Karpas-422 (cell line): ENCODE measurements around the gene PIKFYVE. TPM values are rescaled to one million over a fixed set of nuclear protein-coding genes. Genes with fewer than 3 reads are reported as not detected.
A peak's percentile ranks its signal among the peaks of the same experiment; 100 is the strongest.
"Not testable (repeated sequence)": the region's sequence is repeated elsewhere in the genome, so short reads cannot be mapped to it uniquely, and the experiment has no call there.

Experiments
- DNase-seq: peaks from one replicate; pipeline ENCODE4 v3.0.0-alpha.2; 2015
- H2AFZ ChIP-seq: fragments of 200-600 bp; sonication (generic); 2 replicates; pipeline ENCODE4 v1.6.1; 2014; ENCODE audit warnings: antibody characterized with exemption, low read length, mixed read lengths
- H3K27ac ChIP-seq: fragments of 200-600 bp; sonication (generic); 2 replicates; pipeline ENCODE4 v1.5.1; 2014; ENCODE audit warnings: mild to moderate bottlenecking, low read length, moderate library complexity
- H3K27me3 ChIP-seq: fragments of 200-600 bp; sonication (generic); 2 replicates; pipeline ENCODE4 v1.6.1; 2014; ENCODE audit warnings: low read length, mixed read lengths
- H3K36me3 ChIP-seq: fragments of 200-600 bp; sonication (generic); 2 replicates; pipeline ENCODE4 v1.6.1; 2014; ENCODE audit warnings: low read length, mixed read lengths; ENCODE audit not compliant: insufficient read depth
- H3K4me1 ChIP-seq: fragments of 200-600 bp; sonication (generic); 2 replicates; pipeline ENCODE4 v1.6.1; 2014; ENCODE audit warnings: mild to moderate bottlenecking, low read length, mixed read lengths
- H3K4me2 ChIP-seq: fragments of 200-600 bp; sonication (generic); 2 replicates; pipeline ENCODE4 v1.6.1; 2014; ENCODE audit warnings: low read length, low read depth, mild to moderate bottlenecking; ENCODE audit not compliant: poor library complexity, severe bottlenecking
- H3K4me3 ChIP-seq: fragments of 200-600 bp; sonication (generic); 2 replicates; pipeline ENCODE4 v1.5.1; 2014; ENCODE audit warnings: mild to moderate bottlenecking, antibody characterized with exemption, low read length, mixed read lengths
- H3K79me2 ChIP-seq: fragments of 200-600 bp; sonication (generic); 2 replicates; pipeline ENCODE4 v1.6.1; 2014; ENCODE audit warnings: mild to moderate bottlenecking, low read length, mixed read lengths
- H3K9ac ChIP-seq: fragments of 200-600 bp; sonication (generic); 2 replicates; pipeline ENCODE4 v1.6.0; 2014; ENCODE audit warnings: low read length
- H3K9me2 ChIP-seq: fragments of 200-600 bp; sonication (generic), shearing (Covaris generic); replicated peaks from 2 replicates; pipeline ENCODE4 v1.6.0; 2014; ENCODE audit warnings: mild to moderate bottlenecking, low read length, moderate library complexity; ENCODE audit not compliant: insufficient read depth
- H3K9me3 ChIP-seq: fragments of 300-700, 200-600 bp; sonication (generic); 2 replicates; pipeline ENCODE4 v1.6.1; 2014; ENCODE audit warnings: low read length, mixed read lengths
- H4K20me1 ChIP-seq: fragments of 200-600 bp; sonication (generic); 2 replicates; pipeline ENCODE4 v1.6.1; 2014; ENCODE audit warnings: mild to moderate bottlenecking, antibody characterized with exemption, low read length, low read depth; ENCODE audit not compliant: insufficient read depth
- total RNA-seq: library from RNA; depleted of rRNA; stranded (reverse); fragments of >200 nt; shearing (Covaris generic); gene quantifications from 2 replicates; pipeline ENCODE4 v1.2.3, GENCODE V29; 2014; ENCODE audit warnings: low replicate concordance; rRNA removed

PIKFYVE gene, protein sequence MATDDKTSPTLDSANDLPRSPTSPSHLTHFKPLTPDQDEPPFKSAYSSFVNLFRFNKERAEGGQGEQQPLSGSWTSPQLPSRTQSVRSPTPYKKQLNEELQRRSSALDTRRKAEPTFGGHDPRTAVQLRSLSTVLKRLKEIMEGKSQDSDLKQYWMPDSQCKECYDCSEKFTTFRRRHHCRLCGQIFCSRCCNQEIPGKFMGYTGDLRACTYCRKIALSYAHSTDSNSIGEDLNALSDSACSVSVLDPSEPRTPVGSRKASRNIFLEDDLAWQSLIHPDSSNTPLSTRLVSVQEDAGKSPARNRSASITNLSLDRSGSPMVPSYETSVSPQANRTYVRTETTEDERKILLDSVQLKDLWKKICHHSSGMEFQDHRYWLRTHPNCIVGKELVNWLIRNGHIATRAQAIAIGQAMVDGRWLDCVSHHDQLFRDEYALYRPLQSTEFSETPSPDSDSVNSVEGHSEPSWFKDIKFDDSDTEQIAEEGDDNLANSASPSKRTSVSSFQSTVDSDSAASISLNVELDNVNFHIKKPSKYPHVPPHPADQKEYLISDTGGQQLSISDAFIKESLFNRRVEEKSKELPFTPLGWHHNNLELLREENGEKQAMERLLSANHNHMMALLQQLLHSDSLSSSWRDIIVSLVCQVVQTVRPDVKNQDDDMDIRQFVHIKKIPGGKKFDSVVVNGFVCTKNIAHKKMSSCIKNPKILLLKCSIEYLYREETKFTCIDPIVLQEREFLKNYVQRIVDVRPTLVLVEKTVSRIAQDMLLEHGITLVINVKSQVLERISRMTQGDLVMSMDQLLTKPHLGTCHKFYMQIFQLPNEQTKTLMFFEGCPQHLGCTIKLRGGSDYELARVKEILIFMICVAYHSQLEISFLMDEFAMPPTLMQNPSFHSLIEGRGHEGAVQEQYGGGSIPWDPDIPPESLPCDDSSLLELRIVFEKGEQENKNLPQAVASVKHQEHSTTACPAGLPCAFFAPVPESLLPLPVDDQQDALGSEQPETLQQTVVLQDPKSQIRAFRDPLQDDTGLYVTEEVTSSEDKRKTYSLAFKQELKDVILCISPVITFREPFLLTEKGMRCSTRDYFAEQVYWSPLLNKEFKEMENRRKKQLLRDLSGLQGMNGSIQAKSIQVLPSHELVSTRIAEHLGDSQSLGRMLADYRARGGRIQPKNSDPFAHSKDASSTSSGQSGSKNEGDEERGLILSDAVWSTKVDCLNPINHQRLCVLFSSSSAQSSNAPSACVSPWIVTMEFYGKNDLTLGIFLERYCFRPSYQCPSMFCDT (N-terminal part only)
- 38.4 and 58.0 TPM in 2 replicates for total RNA-seq

DNA sequence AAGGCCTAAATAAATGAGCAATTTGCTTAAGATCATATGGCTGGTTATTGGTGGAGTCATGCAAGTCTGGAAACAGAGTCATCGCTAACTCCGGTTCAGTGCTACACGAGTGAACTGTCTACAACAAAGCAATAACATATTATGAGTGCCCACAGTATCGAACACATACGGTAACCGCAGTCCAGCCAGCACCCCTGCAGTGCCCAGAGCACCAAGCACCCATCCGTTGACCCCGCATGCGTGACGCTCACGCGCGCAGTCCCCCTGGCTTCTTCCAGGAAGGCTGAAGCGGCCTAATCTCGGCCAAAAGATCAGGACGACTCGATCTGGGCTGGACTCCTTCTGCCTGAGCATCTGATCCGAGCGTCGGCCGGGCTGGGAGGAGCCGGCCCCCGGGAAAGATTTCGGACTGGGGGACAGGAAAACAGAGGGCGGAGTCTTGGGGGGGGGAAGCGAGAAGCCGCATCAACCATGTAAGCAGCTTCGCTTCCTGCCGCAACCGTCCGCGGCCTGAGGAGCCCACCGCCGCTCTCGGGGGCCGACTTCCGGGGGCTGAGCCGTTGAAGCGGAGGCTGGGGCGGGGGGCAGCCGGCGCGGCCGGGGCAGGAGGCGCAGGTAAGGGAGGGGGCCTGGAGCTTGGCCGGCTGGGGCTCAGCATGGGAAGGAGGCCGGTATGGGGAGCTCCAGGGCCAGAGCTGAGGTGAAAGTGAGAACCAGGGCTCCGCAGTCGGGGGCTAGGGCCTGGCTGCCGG, at the start of gene PIKFYVE:
Gene PIKFYVE (plus strand): TSS at position 455 of the 752 bp plus-strand sequence. CDS start 5,265 bp downstream, outside the sequence.
- H3K4me2 ChIP-seq = peak within 1 kb of the TSS; percentile 81
- DNase-seq = peak; percentile 98
- H3K27me3 ChIP-seq = no peaks in the 10 kb centered on the region
- H2AFZ ChIP-seq = peak within 1 kb of the TSS; percentile 85
- H3K36me3 ChIP-seq = no peaks in the 10 kb centered on the region
- H3K27ac ChIP-seq = peak within 1 kb of the TSS; percentile 81
- no peaks in the 10 kb centered on the region for H3K9me2 ChIP-seq
- H3K4me3 ChIP-seq = peak within 1 kb of the TSS; percentile 74
- H3K4me1 ChIP-seq = peaks cover 42% of the 10 kb centered on the region
- H4K20me1 ChIP-seq = no peaks in the 10 kb centered on the region
- H3K9me3 ChIP-seq = no peaks in the 10 kb centered on the region
- H3K79me2 ChIP-seq = peaks cover 44% of the 10 kb centered on the region
- peak within 1 kb of the TSS; percentile 85 for H3K9ac ChIP-seq

DNA sequence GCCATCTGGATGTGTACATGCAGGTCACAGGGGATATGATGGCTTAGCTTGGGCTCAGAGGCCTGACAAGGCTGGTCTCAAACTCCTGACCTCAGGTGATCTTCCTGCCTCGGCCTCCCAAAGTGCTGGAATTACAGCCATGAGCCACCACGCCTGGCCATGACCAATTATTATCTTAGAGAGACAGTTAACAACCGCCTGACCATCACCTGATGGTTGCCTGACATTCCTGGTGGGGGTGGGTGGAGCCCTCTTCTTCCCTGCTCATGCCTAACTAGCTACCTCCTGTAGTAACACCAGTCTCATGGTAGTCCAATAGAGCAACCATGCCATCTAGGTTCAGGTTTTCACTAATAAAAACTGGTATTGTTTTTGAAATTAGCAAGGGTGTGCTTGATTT, 44.2 kb upstream of the PIKFYVE start:
- not testable (repeated sequence) for DNase-seq, H3K27me3 ChIP-seq, H3K9ac ChIP-seq, H4K20me1 ChIP-seq, H3K36me3 ChIP-seq, H3K79me2 ChIP-seq, H3K27ac ChIP-seq, H3K9me3 ChIP-seq, H3K4me3 ChIP-seq, H3K4me2 ChIP-seq, H3K4me1 ChIP-seq, H2AFZ ChIP-seq, H3K9me2 ChIP-seq

DNA sequence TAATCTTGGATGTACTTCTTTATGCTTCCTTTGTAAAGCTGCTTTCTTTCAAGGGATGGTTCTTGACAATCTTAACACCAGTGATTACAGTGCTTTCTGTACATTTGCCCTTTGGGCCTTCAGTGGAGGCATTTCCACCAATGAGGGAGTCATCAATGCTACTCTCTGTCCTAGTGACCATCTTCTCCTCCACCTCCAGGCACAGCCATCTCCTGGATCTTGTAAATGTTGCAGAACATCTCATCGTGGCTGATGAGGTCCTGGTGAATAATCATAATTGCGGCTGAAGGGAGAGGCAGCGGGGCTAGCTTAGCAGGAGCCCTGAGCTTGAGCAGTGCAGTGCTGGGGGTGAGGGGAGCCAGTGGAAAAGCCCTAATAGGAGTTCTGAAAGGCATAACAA, 43.7 kb upstream of the PIKFYVE start:
- no peaks in the 10 kb centered on the region for H3K9me2 ChIP-seq
- H3K36me3 ChIP-seq = no peaks in the 10 kb centered on the region
- H3K4me3 ChIP-seq = no peak overlapping the region
- no peaks in the 10 kb centered on the region for H3K9me3 ChIP-seq
- DNase-seq = no peak
- no peaks in the 10 kb centered on the region for H3K79me2 ChIP-seq
- no peaks in the 10 kb centered on the region for H4K20me1 ChIP-seq
- H2AFZ ChIP-seq = no peak overlapping the region
- H3K27ac ChIP-seq = no peak overlapping the region
- H3K4me2 ChIP-seq = no peak overlapping the region
- H3K27me3 ChIP-seq = no peaks in the 10 kb centered on the region
- H3K4me1 ChIP-seq = no peaks in the 10 kb centered on the region
- no peak overlapping the region for H3K9ac ChIP-seq

DNA sequence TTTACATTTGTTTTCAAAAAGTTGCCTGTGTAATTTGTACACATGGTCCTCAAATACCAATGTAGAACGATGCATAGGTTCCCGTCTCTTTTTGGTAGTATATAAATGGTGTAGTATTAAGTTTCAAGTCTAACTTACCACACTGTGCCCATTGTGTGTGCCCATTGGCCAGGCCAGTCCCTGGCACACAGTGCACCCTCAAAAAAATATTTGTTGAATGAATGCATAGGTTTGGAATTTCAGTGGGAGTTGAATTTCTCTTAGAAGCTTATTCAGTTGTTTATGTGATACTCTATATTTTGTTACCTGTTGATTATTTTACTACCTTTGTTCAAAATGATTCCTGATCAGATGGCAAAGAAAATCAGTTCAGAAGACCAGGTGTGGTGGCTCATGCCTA, 41.3 kb upstream of the PIKFYVE start:
- Histone ChIP-seq H3K9ac (no peak overlapping the region), H4K20me1 (no peaks in the 10 kb centered on the region), H3K36me3 (no peaks in the 10 kb centered on the region), H3K79me2 (no peaks in the 10 kb centered on the region), H3K27ac (no peak overlapping the region), H2AFZ (no peak overlapping the region), H3K4me2 (no peak overlapping the region), H3K27me3 (no peaks in the 10 kb centered on the region), H3K9me3 (no peaks in the 10 kb centered on the region), H3K9me2 (no peaks in the 10 kb centered on the region), H3K4me1 (no peaks in the 10 kb centered on the region), H3K4me3 (no peak overlapping the region)
- no peak for DNase-seq

DNA sequence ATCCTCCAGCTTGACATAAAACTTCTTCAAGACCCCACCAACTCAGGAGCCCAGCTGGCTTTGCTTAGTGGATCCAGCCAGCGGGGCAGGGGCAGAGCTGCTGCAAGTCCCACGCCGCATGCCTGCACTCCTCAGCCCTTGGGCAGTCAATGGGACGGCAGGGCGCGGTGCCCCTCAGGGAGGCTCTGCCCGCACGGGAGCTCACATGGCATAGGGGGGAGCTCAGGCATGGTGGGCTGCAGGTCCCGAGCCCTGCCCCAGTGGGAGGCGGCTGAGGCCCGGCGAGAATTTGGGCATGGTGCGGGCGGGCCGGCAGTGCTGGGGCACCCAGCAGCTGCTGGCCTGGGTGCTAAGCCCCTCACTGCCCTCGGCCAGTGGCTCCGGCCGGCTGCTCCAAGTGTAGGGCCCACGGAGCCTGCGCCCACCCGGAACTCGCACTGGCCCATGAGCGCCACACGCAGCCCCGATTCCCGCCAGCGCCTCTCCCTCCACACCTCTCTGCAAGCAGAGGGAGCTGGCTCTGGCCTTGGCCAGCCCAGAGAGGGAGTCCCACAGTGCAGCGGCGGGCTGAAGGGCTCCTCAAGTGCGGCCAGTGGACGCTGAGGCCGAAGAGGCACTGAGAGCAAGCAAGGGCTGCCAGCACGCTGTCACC, 38.3 kb upstream of the PIKFYVE start:
- Histone ChIP-seq H3K4me2 (no peak overlapping the region), H2AFZ (no peak overlapping the region), H4K20me1 (no peaks in the 10 kb centered on the region), H3K27me3 (no peaks in the 10 kb centered on the region), H3K9me3 (no peaks in the 10 kb centered on the region), H3K27ac (no peak overlapping the region), H3K9ac (no peak overlapping the region), H3K36me3 (no peaks in the 10 kb centered on the region), H3K79me2 (no peaks in the 10 kb centered on the region), H3K9me2 (no peaks in the 10 kb centered on the region), H3K4me1 (no peaks in the 10 kb centered on the region), H3K4me3 (no peak overlapping the region)
- DNase-seq = no peak

DNA sequence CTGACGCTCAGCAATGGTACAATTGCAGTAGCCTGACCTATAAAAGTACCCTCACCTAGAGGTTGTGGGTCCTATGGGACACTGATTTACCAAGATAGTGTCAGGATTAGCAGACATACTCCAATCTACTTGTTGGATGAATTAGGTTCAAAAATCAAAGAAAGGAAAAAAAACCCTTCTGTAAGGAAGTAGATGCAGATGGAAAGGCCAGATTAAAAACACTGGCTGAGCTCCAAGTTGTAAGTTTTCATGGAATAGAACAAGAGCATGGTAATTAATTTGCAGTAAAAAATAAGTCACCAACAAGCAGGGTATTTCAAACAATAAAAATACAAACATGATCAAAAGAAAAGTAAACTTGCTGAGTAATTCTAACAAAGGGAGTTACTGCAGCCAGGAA, 37.6 kb upstream of the PIKFYVE start:
- Histone ChIP-seq H4K20me1 (no peaks in the 10 kb centered on the region), H3K27me3 (no peaks in the 10 kb centered on the region), H3K9ac (no peak overlapping the region), H3K9me3 (no peaks in the 10 kb centered on the region), H3K27ac (no peak overlapping the region), H3K79me2 (no peaks in the 10 kb centered on the region), H3K36me3 (no peaks in the 10 kb centered on the region), H3K9me2 (no peaks in the 10 kb centered on the region), H2AFZ (no peak overlapping the region), H3K4me2 (no peak overlapping the region), H3K4me3 (no peak overlapping the region), H3K4me1 (no peaks in the 10 kb centered on the region)
- no peak for DNase-seq

DNA sequence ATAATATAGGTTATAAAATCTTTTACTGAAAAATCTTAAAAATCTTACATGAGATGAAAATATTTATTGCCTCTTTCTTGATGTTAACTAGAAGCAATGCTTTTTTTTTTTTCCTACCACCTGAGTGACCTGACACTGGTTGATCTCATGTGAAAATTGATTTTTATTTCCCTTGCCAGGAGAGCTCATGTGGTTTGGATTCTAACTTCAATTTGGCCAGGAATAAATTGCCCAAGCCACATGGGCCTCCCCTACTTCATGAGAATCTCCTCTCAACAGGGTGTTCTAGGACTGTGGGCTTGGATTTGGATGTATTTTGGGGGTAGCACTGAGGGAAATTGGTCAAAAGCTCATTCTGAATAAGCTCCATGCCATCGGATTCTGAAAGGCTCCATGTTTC, 31.3 kb upstream of the PIKFYVE start:
- Histone ChIP-seq H3K27me3 (no peaks in the 10 kb centered on the region), H3K9me3 (no peaks in the 10 kb centered on the region), H3K27ac (no peak overlapping the region), H3K79me2 (no peaks in the 10 kb centered on the region), H3K4me3 (no peak overlapping the region), H3K4me2 (no peak overlapping the region), H3K9me2 (no peaks in the 10 kb centered on the region), H3K9ac (no peak overlapping the region), H2AFZ (no peak overlapping the region), H4K20me1 (no peaks in the 10 kb centered on the region), H3K4me1 (no peaks in the 10 kb centered on the region), H3K36me3 (peaks cover 24% of the 10 kb centered on the region)
- DNase-seq = no peak
